WTC11 (cell line): Measurements from ENCODE around the gene UCP3. TPM values are rescaled to one million over a fixed set of nuclear protein-coding genes. Genes with fewer than 3 reads are reported as not detected.

ENCODE experiments used
- ATAC-seq: fragments of 200-7000 bp; cut with Tn5 transposase; 2 replicates; pipeline ENCODE4 v1.10.0; 2021; ENCODE audit warnings: mild to moderate bottlenecking, moderate library complexity
- CTCF ChIA-PET: fragments of 300-600 bp; sonication (Branson Sonifier 250); formaldehyde crosslinking; loops from one replicate; lab custom pipeline; 2021; ENCODE audit warnings: antibody characterized with exemption; lab: Charles Lee
- POLR2A ChIA-PET: fragments of 350-600 bp; sonication (Branson Sonifier 250); formaldehyde crosslinking; loops from one replicate; lab custom pipeline; 2021; ENCODE audit warnings: antibody characterized with exemption; lab: Charles Lee
- DNase-seq: peaks from one replicate; pipeline ENCODE4 v3.0.0; 2021; ENCODE audit warnings: low spot score
- H3K27ac Mint-ChIP-seq: 2 replicates; pipeline ENCODE4 v1.8.0; 2021; ENCODE audit warnings: mixed read lengths
- H3K27me3 Mint-ChIP-seq: 2 replicates; pipeline ENCODE4 v1.8.0; 2021; ENCODE audit warnings: low read depth, mild to moderate bottlenecking, moderate library complexity, mixed read lengths
- H3K36me3 Mint-ChIP-seq: 2 replicates; pipeline ENCODE4 v1.8.0; 2021; ENCODE audit warnings: mixed read lengths
- H3K4me1 Mint-ChIP-seq: 2 replicates; pipeline ENCODE4 v1.8.0; 2022; ENCODE audit warnings: mixed read lengths
- H3K4me3 Mint-ChIP-seq: 2 replicates; pipeline ENCODE4 v1.8.0; 2021; ENCODE audit warnings: mild to moderate bottlenecking, moderate library complexity, mixed read lengths
- H3K9me3 Mint-ChIP-seq: 2 replicates; pipeline ENCODE4 v1.8.0; 2021; ENCODE audit warnings: mixed read lengths
- GRHL2 ChIP-seq: fragments of 250-450 bp; sonication (Bioruptor Pico); IDR thresholded peaks from 2 replicates; pipeline ENCODE4 v1.8.0; 2022; ENCODE audit warnings: mild to moderate bottlenecking, moderate library complexity; ENCODE audit not compliant: insufficient replicate concordance, severe bottlenecking
- MXD4 ChIP-seq: fragments of 250-450 bp; sonication (Bioruptor Pico); IDR thresholded peaks from 2 replicates; pipeline ENCODE4 v1.8.0; 2021; ENCODE audit warnings: mild to moderate bottlenecking, moderate library complexity, borderline replicate concordance
- NR2C2 ChIP-seq: sonication (generic); formaldehyde crosslinking; IDR thresholded peaks from 2 replicates; pipeline ENCODE4 v1.8.0; 2022; ENCODE audit warnings: mild to moderate bottlenecking, missing genetic modification reagents
- RELA ChIP-seq: sonication (generic); formaldehyde crosslinking; IDR thresholded peaks from 2 replicates; pipeline ENCODE4 v1.8.1; 2022; ENCODE audit warnings: missing genetic modification reagents, mild to moderate bottlenecking, borderline replicate concordance
- SMAD3 ChIP-seq: sonication (generic); formaldehyde crosslinking; IDR thresholded peaks from 2 replicates; pipeline ENCODE4 v1.8.0; 2022; ENCODE audit warnings: missing genetic modification reagents, mild to moderate bottlenecking, borderline replicate concordance
- SOX15 ChIP-seq: fragments of 250-450 bp; sonication (Bioruptor Pico); IDR thresholded peaks from 2 replicates; pipeline ENCODE4 v1.9.0; 2021; ENCODE audit warnings: mild to moderate bottlenecking
- TEAD1 ChIP-seq: sonication (generic); formaldehyde crosslinking; IDR thresholded peaks from 2 replicates; pipeline ENCODE4 v1.8.0; 2022; ENCODE audit warnings: mild to moderate bottlenecking, missing genetic modification reagents
- TEAD4 ChIP-seq: sonication (generic); formaldehyde crosslinking; IDR thresholded peaks from 2 replicates; pipeline ENCODE4 v1.8.0; 2022; ENCODE audit warnings: mild to moderate bottlenecking, missing genetic modification reagents
- TP53 ChIP-seq: sonication (generic); formaldehyde crosslinking; IDR thresholded peaks from 2 replicates; pipeline ENCODE4 v1.8.1; 2023; ENCODE audit warnings: mild to moderate bottlenecking, missing genetic modification reagents
- ZNF138 ChIP-seq: sonication (generic); formaldehyde crosslinking; conservative IDR thresholded peaks from 2 replicates; pipeline ENCODE4 v1.8.1; 2022; ENCODE audit warnings: mild to moderate bottlenecking, moderate library complexity, missing genetic modification reagents
- ZNF219 ChIP-seq: sonication (generic); formaldehyde crosslinking; IDR thresholded peaks from 2 replicates; pipeline ENCODE4 v1.8.0; 2023; ENCODE audit warnings: missing genetic modification reagents, mild to moderate bottlenecking, borderline replicate concordance
- ZNF232 ChIP-seq: sonication (generic); formaldehyde crosslinking; IDR thresholded peaks from 2 replicates; pipeline ENCODE4 v1.8.0; 2022; ENCODE audit warnings: mild to moderate bottlenecking, missing genetic modification reagents
- ZNF317 ChIP-seq: sonication (generic); formaldehyde crosslinking; IDR thresholded peaks from 2 replicates; pipeline ENCODE4 v1.8.1; 2023; ENCODE audit warnings: low read depth, mild to moderate bottlenecking, moderate library complexity, missing genetic modification reagents, borderline replicate concordance
- total RNA-seq: library from RNA; stranded (reverse); gene quantifications from 3 replicates; pipeline ENCODE4 v1.2.3, GENCODE V29; 2021
- TF ChIP-seq, protein P1 (sequence below): sonication (generic); formaldehyde crosslinking; IDR thresholded peaks from 2 replicates; pipeline ENCODE4 v1.8.1; 2023; ENCODE audit warnings: mild to moderate bottlenecking, missing genetic modification reagents, borderline replicate concordance
- TF ChIP-seq, protein P2 (sequence below): sonication (generic); formaldehyde crosslinking; IDR thresholded peaks from 2 replicates; pipeline ENCODE4 v1.8.1; 2023; ENCODE audit warnings: mild to moderate bottlenecking, missing genetic modification reagents, moderate library complexity
- TF ChIP-seq, protein P3 (sequence below): fragments of 250-450 bp; sonication (Bioruptor Pico); IDR thresholded peaks from 2 replicates; pipeline ENCODE4 v1.9.0; 2021; ENCODE audit warnings: mild to moderate bottlenecking
- TF ChIP-seq, protein P4 (sequence below): sonication (generic); formaldehyde crosslinking; IDR thresholded peaks from 2 replicates; pipeline ENCODE4 v1.8.0; 2023; ENCODE audit warnings: mild to moderate bottlenecking, missing genetic modification reagents
- TF ChIP-seq, protein P5 (sequence below): sonication (generic); formaldehyde crosslinking; IDR thresholded peaks from 2 replicates; pipeline ENCODE4 v1.8.1; 2022; ENCODE audit warnings: missing genetic modification reagents, borderline replicate concordance
- TF ChIP-seq, protein P6 (sequence below): fragments of 250-450 bp; sonication (Bioruptor Pico); IDR thresholded peaks from 2 replicates; pipeline ENCODE4 v1.9.0; 2021; ENCODE audit warnings: moderate library complexity, mild to moderate bottlenecking, inconsistent platforms, borderline replicate concordance

The UCP3 gene
- total RNA-seq, 1 experiment from 2014 or later = 0.55 TPM

DNA sequence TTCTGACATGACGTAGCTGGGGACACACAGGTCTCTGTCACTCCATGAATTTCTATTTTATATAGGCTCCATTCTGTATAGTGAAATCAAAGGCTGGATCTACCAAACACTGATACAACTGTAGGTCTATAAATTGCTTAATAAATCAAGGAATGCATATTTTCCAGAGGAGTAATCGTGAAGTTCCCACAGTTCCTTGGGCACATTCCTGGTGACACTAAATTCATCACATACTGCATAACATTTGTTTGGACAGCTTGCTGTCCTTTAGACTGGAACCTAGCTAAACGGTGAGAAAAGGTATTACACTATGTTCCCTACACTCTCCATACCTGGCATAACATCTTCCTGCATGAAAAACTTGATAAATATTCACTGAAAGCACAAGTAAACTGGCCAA is 41.6 kb upstream of the UCP3 start:
- ChIA-PET CTCF (interaction anchor here (0.5 kb wide), 1 partner anchor 651 kb away, joined by 3 read pairs; no protein-coding TSS in a partner anchor), POLR2A (no interaction called here)
- H3K4me3 Mint-ChIP-seq = no peak overlapping the region
- H3K27ac Mint-ChIP-seq = no peak overlapping the region
- no peaks in the 10 kb centered on the region for H3K9me3 Mint-ChIP-seq
- H3K36me3 Mint-ChIP-seq = no peaks in the 10 kb centered on the region
- ATAC-seq (no peak), DNase-seq (no peak)
- no peaks in the 10 kb centered on the region for H3K4me1 Mint-ChIP-seq
- no peaks in the 10 kb centered on the region for H3K27me3 Mint-ChIP-seq
- no peak for TF ChIP-seq RELA (CRISPR knock-in tag)
- TF ChIP-seq TEAD1 (CRISPR knock-in tag) = no peak
- no peak for TF ChIP-seq TP53 (CRISPR knock-in tag)
- TF ChIP-seq, protein P1, sequence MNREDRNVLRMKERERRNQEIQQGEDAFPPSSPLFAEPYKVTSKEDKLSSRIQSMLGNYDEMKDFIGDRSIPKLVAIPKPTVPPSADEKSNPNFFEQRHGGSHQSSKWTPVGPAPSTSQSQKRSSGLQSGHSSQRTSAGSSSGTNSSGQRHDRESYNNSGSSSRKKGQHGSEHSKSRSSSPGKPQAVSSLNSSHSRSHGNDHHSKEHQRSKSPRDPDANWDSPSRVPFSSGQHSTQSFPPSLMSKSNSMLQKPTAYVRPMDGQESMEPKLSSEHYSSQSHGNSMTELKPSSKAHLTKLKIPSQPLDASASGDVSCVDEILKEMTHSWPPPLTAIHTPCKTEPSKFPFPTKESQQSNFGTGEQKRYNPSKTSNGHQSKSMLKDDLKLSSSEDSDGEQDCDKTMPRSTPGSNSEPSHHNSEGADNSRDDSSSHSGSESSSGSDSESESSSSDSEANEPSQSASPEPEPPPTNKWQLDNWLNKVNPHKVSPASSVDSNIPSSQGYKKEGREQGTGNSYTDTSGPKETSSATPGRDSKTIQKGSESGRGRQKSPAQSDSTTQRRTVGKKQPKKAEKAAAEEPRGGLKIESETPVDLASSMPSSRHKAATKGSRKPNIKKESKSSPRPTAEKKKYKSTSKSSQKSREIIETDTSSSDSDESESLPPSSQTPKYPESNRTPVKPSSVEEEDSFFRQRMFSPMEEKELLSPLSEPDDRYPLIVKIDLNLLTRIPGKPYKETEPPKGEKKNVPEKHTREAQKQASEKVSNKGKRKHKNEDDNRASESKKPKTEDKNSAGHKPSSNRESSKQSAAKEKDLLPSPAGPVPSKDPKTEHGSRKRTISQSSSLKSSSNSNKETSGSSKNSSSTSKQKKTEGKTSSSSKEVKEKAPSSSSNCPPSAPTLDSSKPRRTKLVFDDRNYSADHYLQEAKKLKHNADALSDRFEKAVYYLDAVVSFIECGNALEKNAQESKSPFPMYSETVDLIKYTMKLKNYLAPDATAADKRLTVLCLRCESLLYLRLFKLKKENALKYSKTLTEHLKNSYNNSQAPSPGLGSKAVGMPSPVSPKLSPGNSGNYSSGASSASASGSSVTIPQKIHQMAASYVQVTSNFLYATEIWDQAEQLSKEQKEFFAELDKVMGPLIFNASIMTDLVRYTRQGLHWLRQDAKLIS = no peak
- TF ChIP-seq, protein P2, sequence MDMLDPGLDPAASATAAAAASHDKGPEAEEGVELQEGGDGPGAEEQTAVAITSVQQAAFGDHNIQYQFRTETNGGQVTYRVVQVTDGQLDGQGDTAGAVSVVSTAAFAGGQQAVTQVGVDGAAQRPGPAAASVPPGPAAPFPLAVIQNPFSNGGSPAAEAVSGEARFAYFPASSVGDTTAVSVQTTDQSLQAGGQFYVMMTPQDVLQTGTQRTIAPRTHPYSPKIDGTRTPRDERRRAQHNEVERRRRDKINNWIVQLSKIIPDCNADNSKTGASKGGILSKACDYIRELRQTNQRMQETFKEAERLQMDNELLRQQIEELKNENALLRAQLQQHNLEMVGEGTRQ = no peak
- TF ChIP-seq, protein P3, sequence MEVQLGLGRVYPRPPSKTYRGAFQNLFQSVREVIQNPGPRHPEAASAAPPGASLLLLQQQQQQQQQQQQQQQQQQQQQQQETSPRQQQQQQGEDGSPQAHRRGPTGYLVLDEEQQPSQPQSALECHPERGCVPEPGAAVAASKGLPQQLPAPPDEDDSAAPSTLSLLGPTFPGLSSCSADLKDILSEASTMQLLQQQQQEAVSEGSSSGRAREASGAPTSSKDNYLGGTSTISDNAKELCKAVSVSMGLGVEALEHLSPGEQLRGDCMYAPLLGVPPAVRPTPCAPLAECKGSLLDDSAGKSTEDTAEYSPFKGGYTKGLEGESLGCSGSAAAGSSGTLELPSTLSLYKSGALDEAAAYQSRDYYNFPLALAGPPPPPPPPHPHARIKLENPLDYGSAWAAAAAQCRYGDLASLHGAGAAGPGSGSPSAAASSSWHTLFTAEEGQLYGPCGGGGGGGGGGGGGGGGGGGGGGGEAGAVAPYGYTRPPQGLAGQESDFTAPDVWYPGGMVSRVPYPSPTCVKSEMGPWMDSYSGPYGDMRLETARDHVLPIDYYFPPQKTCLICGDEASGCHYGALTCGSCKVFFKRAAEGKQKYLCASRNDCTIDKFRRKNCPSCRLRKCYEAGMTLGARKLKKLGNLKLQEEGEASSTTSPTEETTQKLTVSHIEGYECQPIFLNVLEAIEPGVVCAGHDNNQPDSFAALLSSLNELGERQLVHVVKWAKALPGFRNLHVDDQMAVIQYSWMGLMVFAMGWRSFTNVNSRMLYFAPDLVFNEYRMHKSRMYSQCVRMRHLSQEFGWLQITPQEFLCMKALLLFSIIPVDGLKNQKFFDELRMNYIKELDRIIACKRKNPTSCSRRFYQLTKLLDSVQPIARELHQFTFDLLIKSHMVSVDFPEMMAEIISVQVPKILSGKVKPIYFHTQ = no peak
- no peak for TF ChIP-seq ZNF317 (CRISPR knock-in tag)
- TF ChIP-seq SOX15 (CRISPR knock-in tag) = no peak
- TF ChIP-seq, protein P4, sequence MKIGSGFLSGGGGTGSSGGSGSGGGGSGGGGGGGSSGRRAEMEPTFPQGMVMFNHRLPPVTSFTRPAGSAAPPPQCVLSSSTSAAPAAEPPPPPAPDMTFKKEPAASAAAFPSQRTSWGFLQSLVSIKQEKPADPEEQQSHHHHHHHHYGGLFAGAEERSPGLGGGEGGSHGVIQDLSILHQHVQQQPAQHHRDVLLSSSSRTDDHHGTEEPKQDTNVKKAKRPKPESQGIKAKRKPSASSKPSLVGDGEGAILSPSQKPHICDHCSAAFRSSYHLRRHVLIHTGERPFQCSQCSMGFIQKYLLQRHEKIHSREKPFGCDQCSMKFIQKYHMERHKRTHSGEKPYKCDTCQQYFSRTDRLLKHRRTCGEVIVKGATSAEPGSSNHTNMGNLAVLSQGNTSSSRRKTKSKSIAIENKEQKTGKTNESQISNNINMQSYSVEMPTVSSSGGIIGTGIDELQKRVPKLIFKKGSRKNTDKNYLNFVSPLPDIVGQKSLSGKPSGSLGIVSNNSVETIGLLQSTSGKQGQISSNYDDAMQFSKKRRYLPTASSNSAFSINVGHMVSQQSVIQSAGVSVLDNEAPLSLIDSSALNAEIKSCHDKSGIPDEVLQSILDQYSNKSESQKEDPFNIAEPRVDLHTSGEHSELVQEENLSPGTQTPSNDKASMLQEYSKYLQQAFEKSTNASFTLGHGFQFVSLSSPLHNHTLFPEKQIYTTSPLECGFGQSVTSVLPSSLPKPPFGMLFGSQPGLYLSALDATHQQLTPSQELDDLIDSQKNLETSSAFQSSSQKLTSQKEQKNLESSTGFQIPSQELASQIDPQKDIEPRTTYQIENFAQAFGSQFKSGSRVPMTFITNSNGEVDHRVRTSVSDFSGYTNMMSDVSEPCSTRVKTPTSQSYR (CRISPR knock-in tag) = no peak
- no peak for TF ChIP-seq NR2C2 (CRISPR knock-in tag)
- TF ChIP-seq SMAD3 (CRISPR knock-in tag) = no peak
- TF ChIP-seq GRHL2 (CRISPR knock-in tag) = no peak

DNA sequence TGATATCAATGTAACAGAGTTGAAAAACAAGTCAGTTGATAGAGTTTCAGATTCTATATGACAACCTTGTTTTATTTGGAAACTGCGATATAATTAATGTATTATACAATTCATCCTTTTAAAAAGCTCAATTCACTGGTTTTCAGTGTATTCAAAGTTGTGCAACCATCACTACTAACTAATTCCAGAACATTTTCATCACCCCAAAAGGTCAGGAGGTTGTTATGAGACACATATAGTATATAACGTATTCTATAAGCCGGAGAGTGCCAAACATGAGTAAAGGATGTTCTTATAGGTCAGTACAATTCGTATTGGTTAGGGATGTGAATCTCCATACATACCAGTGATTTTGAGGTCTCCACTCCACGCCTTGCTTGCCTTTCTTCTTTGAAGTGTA is 40.1 kb upstream of the UCP3 start:
- Mint-ChIP-seq H3K4me1 (peaks cover 8% of the 10 kb centered on the region), H3K27ac (no peak overlapping the region), H3K9me3 (no peaks in the 10 kb centered on the region), H3K4me3 (no peak overlapping the region), H3K27me3 (no peaks in the 10 kb centered on the region), H3K36me3 (no peaks in the 10 kb centered on the region)
- ChIA-PET POLR2A (no interaction called here), CTCF (no interaction called here)
- ATAC-seq (no peak), DNase-seq (no peak)
- TF ChIP-seq, protein P5, sequence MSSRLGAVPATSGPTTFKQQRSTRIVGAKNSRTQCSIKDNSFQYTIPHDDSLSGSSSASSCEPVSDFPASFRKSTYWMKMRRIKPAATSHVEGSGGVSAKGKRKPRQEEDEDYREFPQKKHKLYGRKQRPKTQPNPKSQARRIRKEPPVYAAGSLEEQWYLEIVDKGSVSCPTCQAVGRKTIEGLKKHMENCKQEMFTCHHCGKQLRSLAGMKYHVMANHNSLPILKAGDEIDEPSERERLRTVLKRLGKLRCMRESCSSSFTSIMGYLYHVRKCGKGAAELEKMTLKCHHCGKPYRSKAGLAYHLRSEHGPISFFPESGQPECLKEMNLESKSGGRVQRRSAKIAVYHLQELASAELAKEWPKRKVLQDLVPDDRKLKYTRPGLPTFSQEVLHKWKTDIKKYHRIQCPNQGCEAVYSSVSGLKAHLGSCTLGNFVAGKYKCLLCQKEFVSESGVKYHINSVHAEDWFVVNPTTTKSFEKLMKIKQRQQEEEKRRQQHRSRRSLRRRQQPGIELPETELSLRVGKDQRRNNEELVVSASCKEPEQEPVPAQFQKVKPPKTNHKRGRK (CRISPR knock-in tag) = no peak
- TF ChIP-seq TEAD4 = no peak
- TF ChIP-seq, protein P6, sequence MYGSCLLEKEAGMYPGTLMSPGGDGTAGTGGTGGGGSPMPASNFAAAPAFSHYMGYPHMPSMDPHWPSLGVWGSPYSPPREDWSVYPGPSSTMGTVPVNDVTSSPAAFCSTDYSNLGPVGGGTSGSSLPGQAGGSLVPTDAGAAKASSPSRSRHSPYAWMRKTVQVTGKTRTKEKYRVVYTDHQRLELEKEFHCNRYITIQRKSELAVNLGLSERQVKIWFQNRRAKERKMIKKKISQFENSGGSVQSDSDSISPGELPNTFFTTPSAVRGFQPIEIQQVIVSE (CRISPR knock-in tag) = no peak
- no peak for TF ChIP-seq ZNF138
- no peak for TF ChIP-seq MXD4 (CRISPR knock-in tag)
- no peak for TF ChIP-seq ZNF232 (CRISPR knock-in tag)
- TF ChIP-seq ZNF219 = no peak
